Ectodermal cell (in vitro differentiated cells): ENCODE data around the gene MAPRE3.

ENCODE experiments used
- H3K27ac ChIP-seq: 2 replicates; pipeline ENCODE4 v1.7.0; 2013; ENCODE audit warnings: mild to moderate bottlenecking, low read depth, low read length; ENCODE audit not compliant: insufficient read depth, poor library complexity, severe bottlenecking
- H3K27me3 ChIP-seq: 2 replicates; pipeline ENCODE4 v1.7.0; 2013; ENCODE audit warnings: mild to moderate bottlenecking, low read length; ENCODE audit not compliant: insufficient read depth, control insufficient read depth, poor library complexity, severe bottlenecking
- H3K36me3 ChIP-seq: one replicate; pipeline ENCODE4 v1.7.0; 2013; ENCODE audit warnings: low read length; ENCODE audit not compliant: control insufficient read depth, insufficient read depth
- H3K4me1 ChIP-seq: one replicate; pipeline ENCODE4 v1.7.0; 2013; ENCODE audit warnings: low read length; ENCODE audit not compliant: control insufficient read depth, insufficient read depth
- H3K4me3 ChIP-seq: 2 replicates; pipeline ENCODE4 v1.7.0; 2013; ENCODE audit warnings: low read depth, low read length, control low read depth; ENCODE audit not compliant: insufficient read depth
- H3K9me3 ChIP-seq: 2 replicates; pipeline ENCODE4 v1.7.0; 2013; ENCODE audit warnings: mild to moderate bottlenecking, low read length, moderate library complexity; ENCODE audit not compliant: control insufficient read depth
- WGBS, 2 experiments: methylation state at CpG; one replicate each; pipeline ENCODE4 v1.1.7; 2013; ENCODE audit warnings: missing lambda C conversion rate in 2 of 2; 5-methylcytosine and 5-hydroxymethylcytosine counted together

MAPRE3 gene

GRCh38 chr2:26994983-26995382, 24.5 kb downstream of the MAPRE3 start:
- Histone ChIP-seq H3K36me3 (no peaks in the 10 kb centered on the region), H3K27me3 (no peaks in the 10 kb centered on the region), H3K9me3 (no peaks in the 10 kb centered on the region), H3K27ac (no peak overlapping the region), H3K4me1 (no peaks in the 10 kb centered on the region), H3K4me3 (no peak overlapping the region)
- 89 to 92% methylated on average over 1 of the region's 1 CpG for WGBS, 2 experiments

DNA sequence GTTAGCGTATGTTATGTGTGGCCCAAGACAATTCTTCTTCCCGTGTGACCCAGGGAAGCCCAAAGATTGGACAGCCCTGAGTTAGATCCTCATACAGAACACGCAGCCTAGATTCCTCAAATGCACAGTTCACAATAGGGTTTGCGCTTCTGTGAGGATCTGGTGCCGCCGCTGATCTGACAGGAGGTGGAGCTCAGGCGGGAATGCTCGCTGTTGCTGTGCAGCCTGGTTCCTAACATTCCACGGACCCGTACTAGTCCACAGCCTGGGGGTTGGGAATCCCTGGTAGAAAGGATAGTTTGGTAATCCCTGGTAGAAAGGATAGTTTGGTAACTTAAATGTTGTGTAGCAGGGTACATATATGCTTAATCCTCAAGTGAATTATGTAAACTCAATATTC, 27.0 kb downstream of the MAPRE3 start:
- no peaks in the 10 kb centered on the region for H3K4me1 ChIP-seq
- no peak overlapping the region for H3K4me3 ChIP-seq
- H3K27me3 ChIP-seq, result no peaks in the 10 kb centered on the region
- WGBS, 2 experiments, result 79 to 81% methylated on average over 10 of the region's 10 CpGs
- H3K27ac ChIP-seq, result no peak overlapping the region
- H3K36me3 ChIP-seq, result no peaks in the 10 kb centered on the region
- H3K9me3 ChIP-seq, result no peaks in the 10 kb centered on the region

DNA sequence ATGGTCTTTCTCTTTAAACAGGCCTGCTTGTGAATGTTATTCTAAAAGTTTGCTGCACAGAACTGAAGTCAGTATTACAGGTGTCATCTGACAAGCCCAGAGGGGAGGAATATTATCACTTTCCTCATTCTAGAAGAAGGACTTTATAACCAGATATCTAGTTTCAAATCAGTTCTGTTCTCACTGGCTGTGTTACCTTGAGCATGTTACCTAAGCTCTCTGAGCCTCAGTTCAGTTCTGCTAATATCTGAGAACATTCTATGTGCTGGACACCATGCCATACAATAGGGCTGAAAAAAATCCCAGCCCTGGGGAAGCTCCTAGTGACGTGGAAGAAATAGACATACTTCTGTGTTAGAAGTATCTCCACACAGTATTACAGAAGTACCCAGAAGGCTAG, 27.9 kb downstream of the MAPRE3 start:
- no peaks in the 10 kb centered on the region for H3K36me3 ChIP-seq
- no peak overlapping the region for H3K4me3 ChIP-seq
- no peaks in the 10 kb centered on the region for H3K4me1 ChIP-seq
- no peaks in the 10 kb centered on the region for H3K27me3 ChIP-seq
- WGBS, 2 experiments, result 90 to 100% methylated on average over 1 of the region's 1 CpG
- no peaks in the 10 kb centered on the region for H3K9me3 ChIP-seq
- no peak overlapping the region for H3K27ac ChIP-seq

DNA sequence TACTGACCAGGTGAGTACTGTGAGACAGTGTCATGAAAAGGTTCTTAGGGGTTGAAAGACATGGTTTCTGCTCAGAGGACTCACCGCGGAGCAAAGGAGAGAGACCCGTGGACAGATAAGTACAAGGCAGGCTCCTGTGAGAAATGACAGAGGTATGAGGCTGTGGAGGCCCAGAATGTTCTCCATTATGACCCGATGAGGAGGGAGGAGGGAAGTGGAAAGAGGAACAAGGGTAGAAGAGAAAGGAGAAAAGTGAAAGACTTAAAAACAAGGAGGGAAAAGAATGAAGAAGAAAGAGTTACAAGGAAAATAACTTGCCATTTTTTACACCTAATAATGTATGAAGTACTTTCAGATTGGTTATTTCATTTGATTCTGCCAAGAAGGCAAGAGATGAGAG, 29.8 kb downstream of the MAPRE3 start:
- H3K4me1 ChIP-seq, result no peaks in the 10 kb centered on the region
- H3K4me3 ChIP-seq, result no peak overlapping the region
- no peaks in the 10 kb centered on the region for H3K27me3 ChIP-seq
- WGBS, 2 experiments, result 90 to 91% methylated on average over 4 of the region's 4 CpGs
- no peak overlapping the region for H3K27ac ChIP-seq
- no peaks in the 10 kb centered on the region for H3K9me3 ChIP-seq
- no peaks in the 10 kb centered on the region for H3K36me3 ChIP-seq

- WGBS, 2 experiments, result 95 to 100% methylated on average over 2 of the region's 2 CpGs
- H3K4me3 ChIP-seq, result no peak overlapping the region
- no peaks in the 10 kb centered on the region for H3K27me3 ChIP-seq
- H3K9me3 ChIP-seq, result no peaks in the 10 kb centered on the region
- no peaks in the 10 kb centered on the region for H3K4me1 ChIP-seq
- H3K36me3 ChIP-seq, result no peaks in the 10 kb centered on the region
- H3K27ac ChIP-seq, result no peak overlapping the region
These were observed 30.6 kb downstream of the MAPRE3 start for GRCh38 chr2:27000995-27001394.

DNA sequence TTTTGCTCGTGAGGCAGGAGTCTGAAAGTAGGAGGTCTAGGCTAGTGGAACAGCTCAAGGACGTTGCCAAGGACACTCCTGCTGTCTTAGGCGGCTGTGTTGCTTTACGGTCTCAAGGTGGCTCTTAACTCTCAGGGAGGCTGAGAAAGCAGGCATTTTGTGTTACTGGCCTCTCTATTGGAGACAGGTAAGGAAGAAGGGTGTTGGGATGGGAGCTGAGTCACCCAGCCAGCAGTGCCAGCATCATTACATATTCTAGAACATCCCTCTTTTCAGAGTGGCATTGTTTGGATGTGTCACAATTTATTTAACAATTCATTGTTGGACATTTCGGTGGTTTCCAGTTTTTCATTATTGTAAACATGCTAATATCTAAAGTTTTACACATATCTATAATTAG, 31.5 kb downstream of the MAPRE3 start:
- no peaks in the 10 kb centered on the region for H3K4me1 ChIP-seq
- WGBS, 2 experiments, result 59 to 72% methylated on average over 4 of the region's 5 CpGs
- no peaks in the 10 kb centered on the region for H3K9me3 ChIP-seq
- no peak overlapping the region for H3K27ac ChIP-seq
- no peaks in the 10 kb centered on the region for H3K36me3 ChIP-seq
- no peaks in the 10 kb centered on the region for H3K27me3 ChIP-seq
- H3K4me3 ChIP-seq, result no peak overlapping the region

DNA sequence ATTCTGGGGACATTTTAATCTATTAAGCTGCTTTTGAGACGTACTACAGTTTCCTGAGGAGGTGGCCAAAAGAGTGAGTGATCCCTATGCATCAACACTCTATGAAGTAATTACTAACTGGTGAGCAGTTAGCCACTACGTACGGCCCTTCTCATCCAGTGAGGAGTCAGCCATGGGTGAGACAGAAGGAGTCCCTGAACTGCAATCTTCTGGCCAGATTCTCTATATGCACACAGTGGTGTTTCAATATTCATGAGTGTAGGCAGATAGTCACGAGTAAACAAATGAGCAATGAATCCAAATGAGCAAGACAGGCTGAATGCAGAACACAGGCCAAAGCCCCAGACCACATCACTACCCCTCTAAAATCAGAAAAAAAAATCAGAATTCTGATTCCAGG, 32.6 kb downstream of the MAPRE3 start:
- Histone ChIP-seq H3K4me1 (no peaks in the 10 kb centered on the region), H3K27ac (no peak overlapping the region), H3K4me3 (no peak overlapping the region), H3K36me3 (no peaks in the 10 kb centered on the region), H3K27me3 (no peaks in the 10 kb centered on the region), H3K9me3 (no peaks in the 10 kb centered on the region)
- WGBS, 2 experiments, result 94 to 97% methylated on average over 4 of the region's 4 CpGs

- H3K4me1 ChIP-seq, result no peaks in the 10 kb centered on the region
- no peaks in the 10 kb centered on the region for H3K9me3 ChIP-seq
- H3K4me3 ChIP-seq, result no peak overlapping the region
- WGBS, 2 experiments, result 91 to 93% methylated on average over 9 of the region's 9 CpGs
- H3K27me3 ChIP-seq, result no peaks in the 10 kb centered on the region
- no peak overlapping the region for H3K27ac ChIP-seq
- H3K36me3 ChIP-seq, result no peaks in the 10 kb centered on the region
These were observed 33.4 kb downstream of the MAPRE3 start for GRCh38 chr2:27003857-27004256.

- no peak overlapping the region for H3K4me3 ChIP-seq
- no peaks in the 10 kb centered on the region for H3K27me3 ChIP-seq
- H3K36me3 ChIP-seq, result no peaks in the 10 kb centered on the region
- no peaks in the 10 kb centered on the region for H3K9me3 ChIP-seq
- no peak overlapping the region for H3K27ac ChIP-seq
- 88% methylated on average over 6 of the region's 6 CpGs for WGBS, 2 experiments
- no peaks in the 10 kb centered on the region for H3K4me1 ChIP-seq
These were observed 36.4 kb downstream of the MAPRE3 start for GRCh38 chr2:27006602-27007415.

DNA sequence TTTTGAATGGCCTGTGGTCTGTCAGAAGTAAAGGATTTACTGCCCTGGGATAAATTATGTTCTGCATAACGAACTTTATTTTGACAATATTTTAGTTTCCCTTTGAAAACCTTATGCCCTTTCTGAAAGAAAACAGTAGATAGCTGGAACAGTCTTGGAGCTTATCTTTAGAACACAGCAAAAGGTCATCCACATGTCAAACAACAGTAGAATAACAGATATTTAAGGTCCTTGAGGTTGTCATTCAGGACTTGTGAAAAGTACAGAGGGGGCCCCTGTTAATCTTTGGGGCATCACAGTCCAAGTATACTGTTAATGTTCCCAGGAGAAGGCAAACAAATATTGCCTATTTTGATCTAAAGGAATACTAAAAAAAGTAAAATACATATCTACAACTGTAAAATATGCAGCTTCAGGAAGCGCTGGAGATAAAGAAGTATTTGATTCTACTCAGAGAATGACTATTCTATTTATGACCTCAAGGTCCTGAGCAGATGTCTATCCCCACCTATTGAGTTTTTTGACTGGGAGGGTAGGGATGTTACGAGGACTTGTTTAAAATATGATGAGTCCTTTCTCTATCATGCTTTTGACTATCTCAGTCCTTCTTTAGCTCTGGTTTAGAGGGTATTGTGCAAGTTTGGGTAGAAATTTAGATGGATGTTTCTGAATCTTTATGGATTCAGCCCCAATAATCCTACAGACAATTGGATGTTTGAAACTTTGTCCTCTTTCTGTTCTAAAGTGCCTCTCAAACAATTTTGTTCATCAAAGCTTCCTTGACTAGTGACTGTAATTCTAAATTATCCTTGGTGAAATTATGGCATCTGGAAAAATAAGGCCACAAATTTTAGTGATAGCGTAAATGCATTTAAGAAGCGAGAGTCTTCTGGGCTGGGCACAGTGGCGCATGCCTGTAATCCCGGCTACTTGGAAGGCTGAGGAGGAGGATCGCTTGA, 37.3 kb downstream of the MAPRE3 start:
- WGBS, 2 experiments, result 83 to 87% methylated on average over 8 of the region's 8 CpGs
- no peak overlapping the region for H3K27ac ChIP-seq

More for the DNA sequence above, 37.3 kb downstream of the MAPRE3 start:
- Histone ChIP-seq H3K4me1 (no peaks in the 10 kb centered on the region), H3K36me3 (no peaks in the 10 kb centered on the region), H3K27me3 (no peaks in the 10 kb centered on the region), H3K9me3 (no peaks in the 10 kb centered on the region), H3K4me3 (no peak overlapping the region)
